RWPE2 (cell line): Measurements from ENCODE around the gene ADAMTS7.

Experiments
- ATAC-seq: fragments of 200-7000 bp; cut with Tn5 transposase; 3 replicates; pipeline ENCODE4 v1.9.1; 2021; ENCODE audit warnings: low read depth
- DNase-seq: peaks from one replicate; pipeline ENCODE4 v3.0.0-alpha.2; 2020; ENCODE audit warnings: low spot score
- H3K27ac ChIP-seq: fragments of 450-650 bp; 2 replicates; pipeline ENCODE4 v1.5.1; 2017; ENCODE audit warnings: mild to moderate bottlenecking; ENCODE audit not compliant: poor library complexity, severe bottlenecking
- H3K27me3 ChIP-seq: fragments of 250-450 bp; sonication (Bioruptor Pico); 2 replicates; pipeline ENCODE4 v1.5.1; 2021; ENCODE audit warnings: mild to moderate bottlenecking, moderate library complexity; ENCODE audit not compliant: insufficient read depth, poor library complexity, severe bottlenecking
- H3K36me3 ChIP-seq: fragments of 250-450 bp; sonication (Bioruptor Pico); 2 replicates; pipeline ENCODE4 v1.5.1; 2020; ENCODE audit warnings: low read depth, mild to moderate bottlenecking, moderate library complexity
- H3K4me1 ChIP-seq: fragments of 250-450 bp; sonication (Bioruptor Pico); 2 replicates; pipeline ENCODE4 v1.5.1; 2021; ENCODE audit warnings: mild to moderate bottlenecking, moderate library complexity; ENCODE audit not compliant: insufficient read depth, poor library complexity, severe bottlenecking
- H3K4me3 ChIP-seq: fragments of 250-450 bp; sonication (Bioruptor Pico); 2 replicates; pipeline ENCODE4 v1.5.1; 2021; ENCODE audit warnings: mild to moderate bottlenecking, moderate library complexity; ENCODE audit not compliant: severe bottlenecking
- H3K9me3 ChIP-seq: fragments of 250-450 bp; sonication (Bioruptor Pico); 2 replicates; pipeline ENCODE4 v1.5.1; 2021; ENCODE audit warnings: mild to moderate bottlenecking, moderate library complexity; ENCODE audit not compliant: severe bottlenecking
- TF ChIP-seq, protein P1 (sequence below): fragments of 450-650 bp; IDR thresholded peaks from one replicate; pipeline ENCODE4 v1.5.1; 2017; ENCODE audit warnings: mild to moderate bottlenecking, moderate library complexity; ENCODE audit not compliant: poor library complexity, severe bottlenecking

Gene ADAMTS7

DNA sequence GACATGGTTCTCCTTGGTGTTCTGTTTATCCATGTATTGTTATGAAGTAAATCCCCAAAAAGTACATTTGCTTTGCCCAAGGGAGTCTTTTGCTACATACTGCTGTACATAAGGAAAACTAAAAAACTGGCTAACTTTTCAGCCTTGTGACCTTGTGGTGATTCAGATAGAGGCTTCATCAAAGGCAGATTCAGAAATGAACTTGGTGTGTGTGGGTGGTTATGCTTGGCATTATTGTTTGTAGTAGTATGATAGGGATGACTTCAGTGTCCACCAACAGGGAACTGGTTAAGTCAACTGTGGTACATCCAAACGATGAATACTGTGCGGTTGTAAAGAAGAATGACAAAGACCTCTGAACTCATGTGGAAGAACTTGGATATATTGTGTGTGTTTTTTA is 94.6 kb downstream of the ADAMTS7 start:
- Histone ChIP-seq H3K9me3 (peaks cover 2% of the 10 kb centered on the region), H3K27ac (peak overlapping the region; percentile 82), H3K27me3 (no peaks in the 10 kb centered on the region), H3K4me1 (peaks cover 19% of the 10 kb centered on the region), H3K4me3 (no peak overlapping the region), H3K36me3 (no peaks in the 10 kb centered on the region)
- no peak for ATAC-seq
- DNase-seq, result no peak
- TF ChIP-seq, protein P1, sequence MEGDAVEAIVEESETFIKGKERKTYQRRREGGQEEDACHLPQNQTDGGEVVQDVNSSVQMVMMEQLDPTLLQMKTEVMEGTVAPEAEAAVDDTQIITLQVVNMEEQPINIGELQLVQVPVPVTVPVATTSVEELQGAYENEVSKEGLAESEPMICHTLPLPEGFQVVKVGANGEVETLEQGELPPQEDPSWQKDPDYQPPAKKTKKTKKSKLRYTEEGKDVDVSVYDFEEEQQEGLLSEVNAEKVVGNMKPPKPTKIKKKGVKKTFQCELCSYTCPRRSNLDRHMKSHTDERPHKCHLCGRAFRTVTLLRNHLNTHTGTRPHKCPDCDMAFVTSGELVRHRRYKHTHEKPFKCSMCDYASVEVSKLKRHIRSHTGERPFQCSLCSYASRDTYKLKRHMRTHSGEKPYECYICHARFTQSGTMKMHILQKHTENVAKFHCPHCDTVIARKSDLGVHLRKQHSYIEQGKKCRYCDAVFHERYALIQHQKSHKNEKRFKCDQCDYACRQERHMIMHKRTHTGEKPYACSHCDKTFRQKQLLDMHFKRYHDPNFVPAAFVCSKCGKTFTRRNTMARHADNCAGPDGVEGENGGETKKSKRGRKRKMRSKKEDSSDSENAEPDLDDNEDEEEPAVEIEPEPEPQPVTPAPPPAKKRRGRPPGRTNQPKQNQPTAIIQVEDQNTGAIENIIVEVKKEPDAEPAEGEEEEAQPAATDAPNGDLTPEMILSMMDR, result no peak

- TF ChIP-seq, protein P1, result no peak
- H3K9me3 ChIP-seq, result peaks cover 2% of the 10 kb centered on the region
- H3K36me3 ChIP-seq, result no peaks in the 10 kb centered on the region
- no peaks in the 10 kb centered on the region for H3K27me3 ChIP-seq
- H3K4me1 ChIP-seq, result peaks cover 19% of the 10 kb centered on the region
- peak; percentile 92 for ATAC-seq
- peak; percentile 78 for DNase-seq
- H3K4me3 ChIP-seq, result no peak overlapping the region
- peak overlapping the region; percentile 82 for H3K27ac ChIP-seq
Observed at GRCh38 chr15:78715930-78716329, 95.3 kb downstream of the ADAMTS7 start.

DNA sequence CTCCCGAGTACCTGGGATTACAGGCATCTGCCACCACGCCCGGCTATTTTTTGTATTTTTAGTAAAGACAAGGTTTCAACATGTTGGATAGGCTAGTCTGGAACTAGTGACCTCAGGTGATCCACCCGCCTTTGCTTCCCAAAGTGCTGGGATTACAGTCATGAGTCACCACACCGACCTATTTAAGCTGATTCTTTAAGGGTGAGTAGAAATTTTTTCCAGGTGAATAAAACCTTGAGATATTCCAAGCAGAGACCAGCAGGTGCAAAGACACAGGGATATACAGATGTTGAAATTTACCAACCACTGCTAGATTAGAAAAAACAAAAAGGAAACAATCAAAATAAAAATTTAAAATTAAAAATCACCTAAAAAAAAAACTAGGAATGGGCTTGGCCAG is 95.8 kb downstream of the ADAMTS7 start:
- Histone ChIP-seq H3K36me3 (no peaks in the 10 kb centered on the region), H3K27me3 (no peaks in the 10 kb centered on the region), H3K4me1 (peaks cover 19% of the 10 kb centered on the region), H3K27ac (peak overlapping the region; percentile 82), H3K9me3 (peaks cover 2% of the 10 kb centered on the region), H3K4me3 (no peak overlapping the region)
- TF ChIP-seq, protein P1, result no peak
- DNase-seq (peak; percentile 83), ATAC-seq (peak; percentile 79)

DNA sequence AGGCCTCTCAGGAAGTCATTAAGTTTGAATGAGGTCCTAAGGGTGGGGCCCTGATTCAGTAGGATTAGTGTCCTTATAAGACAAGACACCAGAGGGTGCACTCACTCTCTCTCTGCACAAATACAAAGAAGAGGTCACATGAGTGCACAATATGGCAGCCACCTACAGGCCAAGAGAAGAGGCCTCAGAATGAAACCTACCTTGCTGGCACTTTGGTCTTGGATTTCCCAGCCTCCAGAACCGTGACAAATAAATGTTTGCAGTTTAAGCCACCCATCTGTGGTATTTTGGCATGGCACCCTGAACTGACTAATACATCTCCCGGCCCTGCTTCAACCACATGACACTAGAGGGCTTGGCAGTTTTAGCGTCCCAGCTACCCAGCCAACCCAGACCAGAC is 96.4 kb downstream of the ADAMTS7 start:
- Histone ChIP-seq H3K4me1 (peaks cover 19% of the 10 kb centered on the region), H3K4me3 (no peak overlapping the region), H3K27ac (peak overlapping the region; percentile 82), H3K27me3 (no peaks in the 10 kb centered on the region), H3K36me3 (no peaks in the 10 kb centered on the region), H3K9me3 (peaks cover 2% of the 10 kb centered on the region)
- DNase-seq, result peak; percentile 25
- ATAC-seq, result peak; percentile 2; the same call in 2 of the 3 replicates
- TF ChIP-seq, protein P1, result no peak

- TF ChIP-seq, protein P1, result no peak
- peaks cover 2% of the 10 kb centered on the region for H3K9me3 ChIP-seq
- no peak overlapping the region for H3K4me3 ChIP-seq
- no peaks in the 10 kb centered on the region for H3K27me3 ChIP-seq
- DNase-seq (peak; percentile 42), ATAC-seq (no peak)
- H3K4me1 ChIP-seq, result peaks cover 19% of the 10 kb centered on the region
- H3K36me3 ChIP-seq, result no peaks in the 10 kb centered on the region
- no peak overlapping the region for H3K27ac ChIP-seq
Observed at GRCh38 chr15:78712797-78713515, 98.3 kb downstream of the ADAMTS7 start.
